ENCODE results near the gene MAD2L2.
A peak's percentile ranks its signal among the peaks of the same experiment; 100 is the strongest.
"Not testable (repeated sequence)": the region's sequence is repeated elsewhere in the genome, so short reads cannot be mapped to it uniquely, and the experiment has no call there.

Gene MAD2L2

GRCh38 chr1:11646317-11646716, 34.6 kb downstream of the MAD2L2 start:
- no peaks in the 10 kb centered on the region for H3K36me3 ChIP-seq (ENCODE audit: control insufficient read depth, insufficient read depth, low read length)
- TF ChIP-seq CTCF (IDR thresholded peaks at IDR 0.05; ENCODE audit: insufficient read depth, low read length, poor library complexity, severe bottlenecking), result no peak
- no peak for DNase-seq (ENCODE audit: extremely low read depth, insufficient read length)
- no peak overlapping the region for H3K4me3 ChIP-seq (replicated peaks; ENCODE audit: low read depth, low read length)
- no peaks in the 10 kb centered on the region; the same call in 1 of the 2 replicates for H3K27me3 ChIP-seq (replicated peaks; ENCODE audit: control insufficient read depth, insufficient read depth, low read length)

GRCh38 chr1:11645670-11646265, 35.2 kb downstream of the MAD2L2 start:
- no peak for DNase-seq (ENCODE audit: extremely low read depth, insufficient read length)
- Histone ChIP-seq H3K36me3 (ENCODE audit: control insufficient read depth, insufficient read depth, low read length) (no peaks in the 10 kb centered on the region), H3K4me3 (replicated peaks; ENCODE audit: low read depth, low read length) (no peak overlapping the region), H3K27me3 (replicated peaks; ENCODE audit: control insufficient read depth, insufficient read depth, low read length) (no peaks in the 10 kb centered on the region; the same call in 1 of the 2 replicates)
- TF ChIP-seq CTCF (IDR thresholded peaks at IDR 0.05; ENCODE audit: insufficient read depth, low read length, poor library complexity, severe bottlenecking), result peak; percentile 83

- no peak for TF ChIP-seq CTCF (IDR thresholded peaks at IDR 0.05; ENCODE audit: insufficient read depth, low read length, poor library complexity, severe bottlenecking)
- H3K27me3 ChIP-seq (replicated peaks; ENCODE audit: control insufficient read depth, insufficient read depth, low read length), result no peaks in the 10 kb centered on the region; the same call in 1 of the 2 replicates
- H3K36me3 ChIP-seq (ENCODE audit: control insufficient read depth, insufficient read depth, low read length), result no peaks in the 10 kb centered on the region
- no peak for DNase-seq (ENCODE audit: extremely low read depth, insufficient read length)
- H3K4me3 ChIP-seq (replicated peaks; ENCODE audit: low read depth, low read length), result no peak overlapping the region
Observed at GRCh38 chr1:11645270-11645669, 35.7 kb downstream of the MAD2L2 start.

- no peaks in the 10 kb centered on the region; the same call in 1 of the 2 replicates for H3K27me3 ChIP-seq (replicated peaks; ENCODE audit: control insufficient read depth, insufficient read depth, low read length)
- DNase-seq (ENCODE audit: extremely low read depth, insufficient read length), result no peak
- TF ChIP-seq CTCF (IDR thresholded peaks at IDR 0.05; ENCODE audit: insufficient read depth, low read length, poor library complexity, severe bottlenecking), result no peak
- no peak overlapping the region for H3K4me3 ChIP-seq (replicated peaks; ENCODE audit: low read depth, low read length)
- no peaks in the 10 kb centered on the region for H3K36me3 ChIP-seq (ENCODE audit: control insufficient read depth, insufficient read depth, low read length)
Observed at GRCh38 chr1:11643782-11644181, 37.2 kb downstream of the MAD2L2 start.

GRCh38 chr1:11642418-11643017, 38.4 kb downstream of the MAD2L2 start:
- peak; percentile 94 for TF ChIP-seq CTCF (IDR thresholded peaks at IDR 0.05; ENCODE audit: insufficient read depth, low read length, poor library complexity, severe bottlenecking)
- H3K4me3 ChIP-seq (replicated peaks; ENCODE audit: low read depth, low read length); H3K27me3 ChIP-seq (replicated peaks; ENCODE audit: control insufficient read depth, insufficient read depth, low read length); H3K36me3 ChIP-seq (ENCODE audit: control insufficient read depth, insufficient read depth, low read length); DNase-seq (ENCODE audit: extremely low read depth, insufficient read length): not testable (repeated sequence)

Measured in GM06990 (cell line).